Mesendoderm (in vitro differentiated cells): ENCODE results near the gene TRABD.

ENCODE experiments used
- DNase-seq: peaks from one replicate; pipeline ENCODE4 v3.0.0; 2013
- H2AK5ac ChIP-seq: 2 replicates; pipeline ENCODE4 v1.6.1; 2013; ENCODE audit warnings: low read length, inconsistent platforms
- H2BK120ac ChIP-seq: 2 replicates; pipeline ENCODE4 v1.6.1; 2013; ENCODE audit warnings: low read depth, mild to moderate bottlenecking, low read length, moderate library complexity, mixed read lengths
- H2BK15ac ChIP-seq: replicated peaks from 2 replicates; pipeline ENCODE4 v1.6.1; 2013; ENCODE audit warnings: low read depth, mild to moderate bottlenecking, moderate library complexity
- H2BK5ac ChIP-seq: 2 replicates; pipeline ENCODE4 v1.6.1; 2013; ENCODE audit warnings: low read length, inconsistent platforms
- H3K18ac ChIP-seq: 2 replicates; pipeline ENCODE4 v1.6.1; 2013; ENCODE audit warnings: mild to moderate bottlenecking, low read length, mixed read lengths
- H3K23ac ChIP-seq: one replicate; pipeline ENCODE4 v1.6.1; 2013; ENCODE audit warnings: low read length
- H3K27ac ChIP-seq: 2 replicates; pipeline ENCODE4 v1.5.1; 2013; ENCODE audit warnings: low read depth, mild to moderate bottlenecking, inconsistent platforms, low read length, moderate library complexity
- H3K27me3 ChIP-seq: 2 replicates; pipeline ENCODE4 v1.6.1; 2013; ENCODE audit warnings: low read length, control low read depth, mild to moderate bottlenecking, inconsistent platforms; ENCODE audit not compliant: insufficient read depth, poor library complexity
- H3K36me3 ChIP-seq: 2 replicates; pipeline ENCODE4 v1.6.1; 2013; ENCODE audit warnings: low read length, inconsistent platforms; ENCODE audit not compliant: control insufficient read depth, insufficient read depth
- H3K4ac ChIP-seq: one replicate; pipeline ENCODE4 v1.6.1; 2013; ENCODE audit warnings: low read depth, mild to moderate bottlenecking, low read length, moderate library complexity
- H3K4me1 ChIP-seq: 2 replicates; pipeline ENCODE4 v1.6.1; 2013; ENCODE audit warnings: low read depth, low read length, inconsistent platforms; ENCODE audit not compliant: control insufficient read depth
- H3K4me2 ChIP-seq: 2 replicates; pipeline ENCODE4 v1.6.1; 2013; ENCODE audit warnings: low read length
- H3K4me3 ChIP-seq: 2 replicates; pipeline ENCODE4 v1.5.1; 2013; ENCODE audit warnings: mild to moderate bottlenecking, low read length
- H3K56ac ChIP-seq: one replicate; pipeline ENCODE4 v1.6.1; 2013; ENCODE audit warnings: low read length
- H3K79me1 ChIP-seq: 2 replicates; pipeline ENCODE4 v1.6.1; 2013; ENCODE audit warnings: low read length, inconsistent platforms
- H3K79me2 ChIP-seq: 2 replicates; pipeline ENCODE4 v1.6.1; 2013; ENCODE audit warnings: mild to moderate bottlenecking, low read length; ENCODE audit not compliant: control insufficient read depth, insufficient read depth
- H3K9ac ChIP-seq: 2 replicates; pipeline ENCODE4 v1.6.1; 2013; ENCODE audit warnings: low read length, inconsistent platforms
- H4K5ac ChIP-seq: one replicate; pipeline ENCODE4 v1.6.1; 2013; ENCODE audit warnings: low read length
- H4K8ac ChIP-seq: one replicate; pipeline ENCODE4 v1.6.1; 2013; ENCODE audit warnings: low read depth, mild to moderate bottlenecking, control low read depth, low read length, moderate library complexity
- whole genome bisulfite sequencing: extraction: QIAGEN DNeasy Blood & Tissue Kit; methylation state at CpG from one replicate; pipeline ENCODE4 v1.1.7; 2013; ENCODE audit warnings: low lambda C conversion rate, missing lambda C conversion rate; ENCODE audit not compliant: insufficient coverage; ENCODE audit errors: extremely low coverage; 5-methylcytosine and 5-hydroxymethylcytosine counted together

TRABD gene

DNA sequence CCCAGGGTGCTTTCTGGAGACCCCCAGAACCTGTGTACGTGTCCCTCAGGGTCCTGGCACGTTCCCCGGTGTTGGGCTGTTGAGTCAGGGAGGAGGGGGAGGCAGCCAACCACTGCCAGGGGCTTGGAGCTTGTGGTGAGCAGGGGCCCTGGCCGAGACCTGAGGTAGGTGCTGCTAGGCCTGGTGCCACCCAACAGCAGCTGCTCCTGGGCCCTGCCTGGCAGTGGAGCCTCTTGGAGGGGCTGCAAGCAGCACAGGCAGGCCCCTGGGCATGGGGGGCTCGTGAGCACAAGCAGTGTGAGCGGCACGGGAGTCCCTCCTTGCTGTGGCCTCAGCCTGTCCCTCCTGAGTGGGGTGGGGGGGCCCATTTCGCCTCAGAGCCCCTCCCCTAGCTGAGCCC lies 7.9 kb downstream of the TRABD start:
- Histone ChIP-seq H3K36me3 (peaks cover 9% of the 10 kb centered on the region), H3K23ac (no peak overlapping the region), H3K18ac (no peak overlapping the region), H2AK5ac (no peak overlapping the region), H2BK5ac (no peak overlapping the region), H3K27ac (no peak overlapping the region), H4K8ac (no peak overlapping the region), H3K4ac (no peak overlapping the region), H3K9ac (no peak overlapping the region), H4K5ac (no peak overlapping the region), H3K56ac (no peak overlapping the region), H2BK120ac (no peak overlapping the region), H3K79me1 (peaks cover 10% of the 10 kb centered on the region), H3K4me1 (peaks cover 2% of the 10 kb centered on the region), H2BK15ac (no peak overlapping the region), H3K79me2 (peaks cover 8% of the 10 kb centered on the region), H3K4me3 (no peak overlapping the region), H3K27me3 (no peaks in the 10 kb centered on the region), H3K4me2 (no peak overlapping the region)
- no CpG with 5 or more reads among the region's 8 CpGs for WGBS
- DNase-seq, result no peak

DNA sequence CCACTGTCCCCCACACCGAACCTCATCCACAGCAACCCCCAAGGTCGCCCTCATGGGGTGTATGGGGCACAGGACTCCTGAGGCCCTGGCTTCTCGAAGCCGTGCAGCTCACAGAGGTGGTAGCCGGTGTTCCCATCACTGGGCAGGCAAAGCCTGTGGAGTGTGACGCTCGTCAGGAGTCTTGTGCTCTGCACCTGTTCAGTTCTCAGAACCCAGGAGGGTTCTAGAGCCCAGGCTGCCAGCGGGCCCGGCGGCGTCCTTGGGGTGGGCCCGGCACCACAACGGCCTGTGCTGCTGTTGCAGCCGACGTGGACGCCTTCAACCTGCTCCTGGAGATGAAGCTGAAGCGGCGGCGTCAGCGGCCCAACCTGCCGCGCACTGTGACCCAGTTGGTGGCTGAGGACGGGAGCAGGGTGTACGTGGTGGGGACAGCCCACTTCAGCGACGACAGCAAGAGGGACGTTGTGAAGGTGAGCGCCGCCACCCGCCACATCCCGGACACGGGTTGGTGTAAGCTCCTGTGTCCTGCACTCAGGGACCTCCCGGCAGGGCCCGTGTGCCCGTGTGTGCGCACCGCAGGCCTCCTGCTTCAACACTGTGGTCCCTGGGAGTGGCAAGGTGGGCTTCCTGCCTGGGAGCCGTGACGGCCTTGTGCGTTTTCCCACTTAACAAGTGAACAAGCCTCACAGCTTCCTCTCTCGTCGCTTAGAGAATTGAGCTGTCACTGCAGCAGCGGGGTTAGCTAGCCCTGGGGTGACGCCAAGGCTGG lies 8.5 kb downstream of the TRABD start:
- Histone ChIP-seq H4K8ac (no peak overlapping the region), H3K9ac (no peak overlapping the region), H3K4ac (no peak overlapping the region), H3K4me3 (no peak overlapping the region), H2BK15ac (no peak overlapping the region), H3K4me2 (no peak overlapping the region), H2AK5ac (no peak overlapping the region), H3K36me3 (peaks cover 9% of the 10 kb centered on the region), H3K27ac (no peak overlapping the region), H4K5ac (no peak overlapping the region), H3K4me1 (peaks cover 2% of the 10 kb centered on the region), H2BK120ac (no peak overlapping the region), H3K79me1 (peaks cover 9% of the 10 kb centered on the region), H2BK5ac (no peak overlapping the region), H3K79me2 (peaks cover 8% of the 10 kb centered on the region), H3K27me3 (no peaks in the 10 kb centered on the region), H3K56ac (no peak overlapping the region), H3K18ac (no peak overlapping the region), H3K23ac (no peak overlapping the region)
- no peak for DNase-seq
- no CpG with 5 or more reads among the region's 44 CpGs for WGBS

DNA sequence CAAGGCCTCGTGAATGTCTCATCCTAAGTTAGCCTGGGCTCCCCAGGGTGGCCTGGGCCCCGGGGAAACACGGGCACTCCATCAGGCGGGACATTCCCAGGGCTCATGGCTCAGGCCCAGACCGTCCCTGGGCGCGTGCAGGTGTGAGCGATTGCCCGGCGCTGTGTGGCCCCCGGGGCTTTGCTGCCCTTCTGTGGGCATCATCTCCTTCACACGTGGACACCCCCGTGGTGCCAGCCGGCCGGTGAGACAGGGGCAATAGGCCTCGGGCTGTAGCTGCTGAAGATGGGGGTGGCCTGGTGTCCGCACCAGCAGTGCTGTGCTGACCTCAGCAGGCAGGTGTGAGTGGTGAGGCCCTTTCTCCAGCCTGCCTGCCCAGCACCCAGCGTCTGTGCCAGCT lies 10.5 kb downstream of the TRABD start:
- Histone ChIP-seq H3K23ac (no peak overlapping the region), H2BK5ac (no peak overlapping the region), H3K79me2 (peaks cover 6% of the 10 kb centered on the region), H4K5ac (no peak overlapping the region), H3K4me2 (no peak overlapping the region), H2BK120ac (no peak overlapping the region), H3K4me1 (no peaks in the 10 kb centered on the region), H3K4ac (no peak overlapping the region), H3K18ac (no peak overlapping the region), H2AK5ac (no peak overlapping the region), H3K56ac (no peak overlapping the region), H2BK15ac (no peak overlapping the region), H3K36me3 (peaks cover 9% of the 10 kb centered on the region), H3K27me3 (no peaks in the 10 kb centered on the region), H3K79me1 (peaks cover 5% of the 10 kb centered on the region), H4K8ac (no peak overlapping the region), H3K4me3 (no peak overlapping the region), H3K27ac (no peak overlapping the region), H3K9ac (no peak overlapping the region)
- no CpG with 5 or more reads among the region's 18 CpGs for WGBS
- DNase-seq, result no peak

GRCh38 chr22:50197000-50197800 lies 11.5 kb downstream of the TRABD start:
- H3K79me2 ChIP-seq, result peaks cover 6% of the 10 kb centered on the region

GRCh38 chr22:50197856-50198623 lies 12.3 kb downstream of the TRABD start:
- Histone ChIP-seq H3K79me2 (peaks cover 7% of the 10 kb centered on the region), H2BK120ac (no peak overlapping the region), H3K56ac (no peak overlapping the region), H3K27ac (no peak overlapping the region), H3K4me1 (peaks cover 3% of the 10 kb centered on the region), H4K5ac (no peak overlapping the region), H3K79me1 (peaks cover 8% of the 10 kb centered on the region), H3K4ac (no peak overlapping the region), H3K18ac (no peak overlapping the region), H3K23ac (no peak overlapping the region), H3K4me3 (no peak overlapping the region), H3K27me3 (no peaks in the 10 kb centered on the region), H2AK5ac (no peak overlapping the region), H3K9ac (no peak overlapping the region), H2BK5ac (no peak overlapping the region), H3K4me2 (no peak overlapping the region), H3K36me3 (peaks cover 9% of the 10 kb centered on the region), H2BK15ac (no peak overlapping the region), H4K8ac (no peak overlapping the region)
- no peak for DNase-seq
- no CpG with 5 or more reads among the region's 61 CpGs for WGBS

More at GRCh38 chr22:50197000-50197800, 11.5 kb downstream of the TRABD start:
- Histone ChIP-seq H3K9ac (no peak overlapping the region), H3K27me3 (no peaks in the 10 kb centered on the region), H2BK5ac (no peak overlapping the region), H3K23ac (no peak overlapping the region), H3K4me1 (peaks cover 3% of the 10 kb centered on the region), H2BK15ac (no peak overlapping the region), H3K79me1 (peaks cover 6% of the 10 kb centered on the region), H3K18ac (no peak overlapping the region), H3K4me3 (no peak overlapping the region), H2BK120ac (no peak overlapping the region), H3K56ac (no peak overlapping the region), H4K5ac (no peak overlapping the region), H3K36me3 (peaks cover 9% of the 10 kb centered on the region), H3K4me2 (no peak overlapping the region), H2AK5ac (no peak overlapping the region), H3K27ac (no peak overlapping the region), H4K8ac (no peak overlapping the region), H3K4ac (no peak overlapping the region)
- no peak for DNase-seq
- WGBS, result no CpG with 5 or more reads among the region's 23 CpGs
